ENCODE data around the gene CNST. TPM values are rescaled to one million over a fixed set of nuclear protein-coding genes. Genes with fewer than 3 reads are reported as not detected.

Gene CNST, protein sequence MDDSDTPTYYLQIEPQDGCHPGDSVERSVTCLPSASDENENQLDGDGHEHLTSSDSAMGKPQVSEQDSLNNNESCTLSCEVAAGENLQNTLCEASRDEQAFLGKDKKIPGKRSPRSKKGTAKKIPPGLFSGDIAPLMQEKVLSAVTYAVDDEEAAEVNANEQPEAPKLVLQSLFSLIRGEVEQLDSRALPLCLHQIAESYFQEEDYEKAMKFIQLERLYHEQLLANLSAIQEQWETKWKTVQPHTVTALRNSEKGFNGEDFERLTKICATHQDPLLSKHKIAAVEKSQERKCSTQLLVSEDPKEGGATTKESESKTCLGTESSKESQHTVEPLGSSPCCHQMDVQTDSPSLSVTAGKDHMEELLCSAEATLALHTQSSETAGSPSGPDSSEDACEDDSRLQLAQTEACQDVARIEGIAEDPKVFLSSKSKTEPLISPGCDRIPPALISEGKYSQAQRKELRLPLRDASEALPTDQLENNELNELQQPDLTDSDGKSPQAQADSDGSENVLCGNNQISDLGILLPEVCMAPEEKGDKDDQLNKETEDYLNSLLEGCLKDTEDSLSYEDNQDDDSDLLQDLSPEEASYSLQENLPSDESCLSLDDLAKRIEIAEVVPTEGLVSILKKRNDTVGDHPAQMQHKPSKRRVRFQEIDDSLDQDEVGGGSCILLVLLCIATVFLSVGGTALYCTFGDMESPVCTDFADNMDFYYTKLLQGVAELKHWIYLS
- 12.4 and 15.7 TPM in 2 replicates for total RNA-seq (2016; rRNA removed; fragmentation: Illumina TruSeq; extraction: Trizol)
- 8.5 and 9.1 TPM in 2 replicates for total RNA-seq (2016; cell fraction: cytosol; rRNA removed; fragmentation: Illumina TruSeq; extraction: Trizol; ENCODE audit: low read depth)
- total RNA-seq (2016; cell fraction: insoluble cytoplasmic fraction; rRNA removed; fragmentation: Illumina TruSeq; extraction: Trizol), result 12.0 and 15.5 TPM in 2 replicates
- 7.1 and 7.9 TPM in 2 replicates for total RNA-seq (2016; cell fraction: membrane; rRNA removed; fragmentation: Illumina TruSeq; extraction: Trizol)
- total RNA-seq (2016; cell fraction: nucleus; rRNA removed; fragmentation: Illumina TruSeq; extraction: Trizol), result 12.9 and 18.4 TPM in 2 replicates
- polyA plus RNA-seq (2011; rRNA removed), result 6.3 and 6.4 TPM in 2 replicates
- 3.1 and 5.0 TPM in 2 replicates for polyA plus RNA-seq (2011; cell fraction: cytosol; rRNA removed)
- 5.9 and 6.8 TPM in 2 replicates for polyA plus RNA-seq (2011; cell fraction: nucleus; rRNA removed)
- polyA plus RNA-seq (2012), result 7.3 and 9.2 TPM in 2 replicates
- 1.2 and 1.3 TPM in 2 replicates for polyA plus RNA-seq (2016; cell fraction: cytosol; fragmentation: Illumina TruSeq; extraction: Trizol; ENCODE audit: low read depth)
- 9.3 and 11.1 TPM in 2 replicates for polyA plus RNA-seq (2016; cell fraction: insoluble cytoplasmic fraction; fragmentation: Illumina TruSeq; extraction: Trizol; ENCODE audit: low read depth)
- 2.1 and 2.4 TPM in 2 replicates for polyA plus RNA-seq (2016; cell fraction: membrane; fragmentation: Illumina TruSeq; extraction: Trizol; ENCODE audit: low read depth)
- polyA plus RNA-seq (2016; cell fraction: nucleus; fragmentation: Illumina TruSeq; extraction: Trizol; ENCODE audit: insufficient read depth, low read depth), result 14.1 and 14.2 TPM in 2 replicates
- polyA minus RNA-seq (2011; rRNA and poly(A)+ RNA removed; ENCODE audit: low replicate concordance), result 8.5 and 12.2 TPM in 2 replicates
- polyA minus RNA-seq (2011; cell fraction: cytosol; rRNA and poly(A)+ RNA removed), result 6.3 and 8.2 TPM in 2 replicates
- 35.5 and 40.3 TPM in 2 replicates for polyA minus RNA-seq (2011; cell fraction: nucleus; rRNA and poly(A)+ RNA removed)
- percentile 76 among the genes with signal in this experiment for Bru-seq, nascent RNA
- percentile 74 among the genes with signal in this experiment for BruChase-seq, experiment 1, labeled RNA remaining after a 6-hour chase
- percentile 73 among the genes with signal in this experiment for BruChase-seq, experiment 2, labeled RNA remaining after a 2-hour chase
- long read RNA-seq, experiment 1, partial matches to known transcripts, result 1 of 3 reads
- long read RNA-seq, experiment 1, other reads (novel, unspliced or antisense), result 2 of 3 reads
- long read RNA-seq, experiment 2, partial matches to known transcripts, result 22 of 25 reads
- long read RNA-seq, experiment 2, other reads (novel, unspliced or antisense), result 3 of 25 reads

DNA sequence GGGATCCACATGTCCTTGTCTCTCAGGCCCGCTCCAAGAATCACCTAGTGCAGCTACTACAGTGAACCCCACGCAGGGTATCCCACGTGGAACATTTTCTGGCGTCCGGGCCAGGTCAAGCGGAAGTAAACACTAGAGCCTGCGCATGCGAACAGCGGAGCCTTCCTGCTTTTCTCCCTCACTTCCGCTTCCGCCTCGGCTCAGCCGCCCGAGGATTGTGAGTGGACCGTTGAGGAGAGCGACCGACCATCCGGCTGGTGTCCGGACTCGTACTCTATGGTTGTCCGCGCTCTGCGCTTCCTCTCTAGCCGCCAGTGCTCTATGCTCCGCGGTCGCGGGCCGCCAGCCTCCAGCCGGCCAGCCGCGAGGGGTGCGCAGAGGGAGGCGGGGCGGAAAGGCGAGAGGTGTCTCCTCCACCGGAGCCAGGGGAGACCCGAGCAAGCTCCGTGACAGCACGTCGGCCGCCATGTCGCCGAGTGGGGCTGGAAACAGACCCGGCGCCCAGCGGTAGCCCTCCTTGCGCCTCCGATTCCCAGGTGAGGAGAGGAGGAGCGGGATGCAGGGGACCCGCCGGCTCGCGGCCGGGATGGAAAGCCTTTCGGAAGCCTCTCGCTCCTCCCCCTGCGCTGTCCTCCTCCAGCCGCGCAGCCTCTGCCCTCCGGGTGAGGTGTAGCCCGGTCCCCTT is at the start of gene CNST, which contains the start of gene TFB2M:
Gene CNST, plus strand, starts transcription at position 329 of the 685 bp plus-strand sequence. CDS start 25,107 bp downstream, outside the sequence.
Gene TFB2M, minus strand, starts transcription at position 134 of the 685 bp plus-strand sequence. Its CDS starts 123 bp downstream, at position 11.
- POLR2A ChIA-PET, result interaction anchor here (0.8 to 2.8 kb wide), 6 partner anchors 12 to 117 kb away, joined by 3 to 34 read pairs (median 4); no protein-coding TSS in a partner anchor
- BruUV-seq (replicated peaks), result no TSS peak
- no peak for TF ChIP-seq SCMH1 (CRISPR knock-in tag; IDR thresholded peaks at IDR 0.05; ENCODE audit: borderline replicate concordance)
- no peak for TF ChIP-seq BRCA1 (CRISPR knock-in tag; IDR thresholded peaks at IDR 0.05)
- TF ChIP-seq, protein P1, sequence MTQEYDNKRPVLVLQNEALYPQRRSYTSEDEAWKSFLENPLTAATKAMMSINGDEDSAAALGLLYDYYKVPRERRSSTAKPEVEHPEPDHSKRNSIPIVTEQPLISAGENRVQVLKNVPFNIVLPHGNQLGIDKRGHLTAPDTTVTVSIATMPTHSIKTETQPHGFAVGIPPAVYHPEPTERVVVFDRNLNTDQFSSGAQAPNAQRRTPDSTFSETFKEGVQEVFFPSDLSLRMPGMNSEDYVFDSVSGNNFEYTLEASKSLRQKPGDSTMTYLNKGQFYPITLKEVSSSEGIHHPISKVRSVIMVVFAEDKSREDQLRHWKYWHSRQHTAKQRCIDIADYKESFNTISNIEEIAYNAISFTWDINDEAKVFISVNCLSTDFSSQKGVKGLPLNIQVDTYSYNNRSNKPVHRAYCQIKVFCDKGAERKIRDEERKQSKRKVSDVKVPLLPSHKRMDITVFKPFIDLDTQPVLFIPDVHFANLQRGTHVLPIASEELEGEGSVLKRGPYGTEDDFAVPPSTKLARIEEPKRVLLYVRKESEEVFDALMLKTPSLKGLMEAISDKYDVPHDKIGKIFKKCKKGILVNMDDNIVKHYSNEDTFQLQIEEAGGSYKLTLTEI (CRISPR knock-in tag; conservative IDR thresholded peaks at IDR 0.05), result no peak
- TF ChIP-seq ZNF263 (CRISPR knock-in tag; IDR thresholded peaks at IDR 0.05), result peak; percentile 99
- TF ChIP-seq BORCS8-MEF2B (CRISPR knock-in tag; IDR thresholded peaks at IDR 0.05), result no peak; the same call in none of the 2 replicates
- TF ChIP-seq ZNF83 (CRISPR knock-in tag; IDR thresholded peaks at IDR 0.05; ENCODE audit: borderline replicate concordance), result no peak
- no peak for TF ChIP-seq ZNF256 (CRISPR knock-in tag; conservative IDR thresholded peaks at IDR 0.05)
- no peak for TF ChIP-seq ZNF121 (CRISPR knock-in tag; IDR thresholded peaks at IDR 0.05)
- TF ChIP-seq HHEX (CRISPR knock-in tag; IDR thresholded peaks at IDR 0.05), result no peak
- TF ChIP-seq TCF12 (IDR thresholded peaks at IDR 0.05), result no peak
- no peak; the same call in 1 of the 2 replicates for TF ChIP-seq TCF12 (CRISPR knock-in tag; IDR thresholded peaks at IDR 0.05)
- no peak for TF ChIP-seq CHCHD3 (CRISPR knock-in tag; IDR thresholded peaks at IDR 0.05)
- TF ChIP-seq SATB2 (CRISPR knock-in tag; IDR thresholded peaks at IDR 0.05), result 0 out of 2 replicates have a peak, but pooled peaks have one; percentile 8
- TF ChIP-seq ZSCAN31 (CRISPR knock-in tag; IDR thresholded peaks at IDR 0.05; ENCODE audit: low read depth), result peak; percentile 89
- no peak for TF ChIP-seq NFE2 (CRISPR knock-in tag; IDR thresholded peaks at IDR 0.05)
- peak; percentile 56; the same call in 1 of the 2 replicates for TF ChIP-seq ZFX (CRISPR knock-in tag; IDR thresholded peaks at IDR 0.05; ENCODE audit: low read depth)

More for the DNA sequence above, at the start of gene CNST, which contains the start of gene TFB2M:
- CTCF ChIA-PET (ENCODE audit: low intra/inter-chr PET ratio, low total read pairs), result no interaction called here
- no peak within 1 kb of the TSS for H2AFZ ChIP-seq (ENCODE audit: low read length)
- H3K27me3 ChIP-seq (ENCODE audit: control insufficient read depth in 1 of 2, insufficient read depth in 2 of 2, low read length in 2 of 2), result no peaks in the 10 kb centered on the region; a peak in 1 of 5 replicates
- 1% methylated on average over 14 of the region's 62 CpGs for WGBS (ENCODE audit: low lambda C conversion rate)
- H3K79me2 ChIP-seq (ENCODE audit: insufficient read depth, low read length), result peaks cover 67% of the 10 kb centered on the region
- H3K9ac ChIP-seq (ENCODE audit: insufficient read depth, low read depth, low read length), result peak within 1 kb of the TSS; percentile 83
- peak within 1 kb of the TSS; percentile 95 to 99 (median 96) for H3K4me3 ChIP-seq (replicated peaks in 1 of 3; ENCODE audit: insufficient read depth in 1 of 3, low read depth in 2 of 3, low read length in 3 of 3)
- peak; percentile 97 for DNase-seq (ENCODE audit: low spot score)
- in situ Hi-C loops (cut with HindIII; ENCODE audit: extremely low pct_ligation_motif_present, low pct_unique_long_range_greater_than_20kb), result no loop called here
- H3K4me2 ChIP-seq (ENCODE audit: low read depth, low read length), result peak within 1 kb of the TSS; percentile 73
- H3K36me3 ChIP-seq (replicated peaks in 1 of 2; ENCODE audit: control insufficient read depth in 1 of 2, insufficient read depth in 2 of 2, low read length in 2 of 2), result peaks cover 0 to 9% of the 10 kb centered on the region in 2 experiments; a peak in 3 of 5 replicates
- peak; percentile 97 for ATAC-seq
- no peaks in the 10 kb centered on the region for H4K20me1 ChIP-seq (ENCODE audit: insufficient read depth, low read length)
- peak; percentile 87 for FAIRE-seq
- peak within 1 kb of the TSS; percentile 77 for H3K27ac ChIP-seq (ENCODE audit: extremely low read length, insufficient read depth, low read length)
- H3K4me1 ChIP-seq (ENCODE audit: insufficient read depth, low read length), result peaks cover 53% of the 10 kb centered on the region
- no peaks in the 10 kb centered on the region for H3K9me3 ChIP-seq (ENCODE audit: low read length)
- intact Hi-C loops (cut with micrococcal nuclease; ENCODE audit: unreplicated experiment), result loop anchor here (1.0 to 5.0 kb wide), 2 partner anchors 17 to 36 kb away; no protein-coding TSS in a partner anchor

All from HepG2 (cell line).